IPS-15b (cell line): ENCODE data around the gene ZDHHC11B.
"Not testable (repeated sequence)": the region's sequence is repeated elsewhere in the genome, so short reads cannot be mapped to it uniquely, and the experiment has no call there.

Experiments
- H3K27me3 ChIP-seq: one replicate; pipeline ENCODE4 v1.6.1; 2013; ENCODE audit warnings: low read length; ENCODE audit not compliant: control insufficient read depth, insufficient read depth
- H3K36me3 ChIP-seq: one replicate; pipeline ENCODE4 v1.6.1; 2013; ENCODE audit warnings: low read length; ENCODE audit not compliant: control insufficient read depth, insufficient read depth
- H3K4me1 ChIP-seq: one replicate; pipeline ENCODE4 v1.6.1; 2013; ENCODE audit warnings: mild to moderate bottlenecking, low read length; ENCODE audit not compliant: control insufficient read depth, insufficient read depth
- H3K4me3 ChIP-seq: one replicate; pipeline ENCODE4 v1.5.1; 2013; ENCODE audit warnings: low read depth, low read length
- H3K9ac ChIP-seq: one replicate; pipeline ENCODE4 v1.6.1; 2013; ENCODE audit warnings: low read depth, mild to moderate bottlenecking, low read length
- H3K9me3 ChIP-seq: one replicate; pipeline ENCODE4 v1.6.1; 2013; ENCODE audit warnings: mild to moderate bottlenecking, low read length; ENCODE audit not compliant: control insufficient read depth, insufficient read depth

ZDHHC11B gene

DNA sequence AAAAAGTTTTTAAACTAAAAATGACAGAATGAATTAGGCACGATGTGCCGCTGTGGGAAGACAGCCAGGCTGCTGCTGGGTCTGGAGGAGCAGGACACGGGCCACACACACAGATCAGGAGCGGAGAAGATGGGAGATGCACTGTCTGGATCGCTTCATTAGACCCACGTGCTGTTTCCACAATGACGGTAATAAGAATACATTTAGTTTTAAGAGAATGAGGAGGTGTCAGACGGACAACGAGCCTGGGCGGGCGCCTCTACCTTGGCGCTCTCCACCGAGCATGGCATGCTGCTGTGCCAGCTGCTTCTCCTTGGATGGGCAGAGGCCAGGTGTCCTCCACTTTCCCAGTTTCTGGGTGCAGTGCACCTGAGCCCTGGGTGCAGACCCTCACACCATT lies 11.6 kb downstream of the ZDHHC11B start:
- not testable (repeated sequence) for H3K4me3 ChIP-seq, H3K36me3 ChIP-seq, H3K4me1 ChIP-seq, H3K27me3 ChIP-seq, H3K9ac ChIP-seq, H3K9me3 ChIP-seq

- not testable (repeated sequence) for H3K9ac ChIP-seq, H3K4me1 ChIP-seq, H3K9me3 ChIP-seq, H3K4me3 ChIP-seq, H3K27me3 ChIP-seq, H3K36me3 ChIP-seq
These were observed 12.0 kb downstream of the ZDHHC11B start for GRCh38 chr5:772547-772890.

DNA sequence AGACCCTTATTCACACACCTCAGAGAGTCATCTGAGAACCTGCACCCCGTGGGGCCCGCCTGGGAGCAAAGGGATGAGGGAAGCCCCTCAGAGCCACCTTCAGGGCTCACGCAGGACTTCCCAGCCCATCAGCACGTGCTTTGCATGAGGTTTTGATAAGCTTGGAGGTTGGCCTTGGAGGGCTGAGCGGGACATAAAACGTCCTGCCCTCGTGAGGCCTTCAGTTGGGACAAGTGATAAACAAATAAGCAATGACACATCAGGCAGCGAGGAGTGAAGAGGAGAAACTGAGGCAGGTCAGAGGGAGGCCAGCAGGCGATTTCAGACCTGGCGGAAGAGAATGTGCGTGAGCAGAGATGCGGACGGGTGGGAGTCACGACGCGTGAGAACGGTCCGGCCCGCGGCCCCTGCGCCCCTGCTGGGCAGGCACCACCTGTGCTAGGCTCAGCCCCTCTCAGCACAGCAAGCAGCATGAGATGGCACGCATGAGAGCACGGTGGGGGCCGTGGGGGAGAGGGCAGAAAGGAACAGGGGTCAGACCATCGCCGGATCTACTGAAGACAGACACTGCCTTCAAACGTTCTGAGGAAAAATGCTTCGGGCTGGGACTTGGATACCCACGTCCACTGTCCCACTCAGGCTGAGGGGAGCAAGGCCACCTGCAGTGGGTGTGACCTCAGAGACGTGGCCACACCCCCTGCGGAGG lies 12.5 kb downstream of the ZDHHC11B start:
- not testable (repeated sequence) for H3K9ac ChIP-seq, H3K36me3 ChIP-seq, H3K9me3 ChIP-seq, H3K27me3 ChIP-seq, H3K4me1 ChIP-seq, H3K4me3 ChIP-seq

- H3K4me3 ChIP-seq, H3K9me3 ChIP-seq, H3K9ac ChIP-seq, H3K27me3 ChIP-seq, H3K36me3 ChIP-seq, H3K4me1 ChIP-seq: not testable (repeated sequence)
These were observed 13.3 kb downstream of the ZDHHC11B start for GRCh38 chr5:771087-771781.

GRCh38 chr5:770585-770984 lies 13.9 kb downstream of the ZDHHC11B start:
- H3K27me3 ChIP-seq, H3K9me3 ChIP-seq, H3K9ac ChIP-seq, H3K4me3 ChIP-seq, H3K4me1 ChIP-seq, H3K36me3 ChIP-seq: not testable (repeated sequence)

- H3K27me3 ChIP-seq, H3K36me3 ChIP-seq: not testable (repeated sequence)
These were observed 14.9 kb downstream of the ZDHHC11B start for GRCh38 chr5:769485-770145.

DNA sequence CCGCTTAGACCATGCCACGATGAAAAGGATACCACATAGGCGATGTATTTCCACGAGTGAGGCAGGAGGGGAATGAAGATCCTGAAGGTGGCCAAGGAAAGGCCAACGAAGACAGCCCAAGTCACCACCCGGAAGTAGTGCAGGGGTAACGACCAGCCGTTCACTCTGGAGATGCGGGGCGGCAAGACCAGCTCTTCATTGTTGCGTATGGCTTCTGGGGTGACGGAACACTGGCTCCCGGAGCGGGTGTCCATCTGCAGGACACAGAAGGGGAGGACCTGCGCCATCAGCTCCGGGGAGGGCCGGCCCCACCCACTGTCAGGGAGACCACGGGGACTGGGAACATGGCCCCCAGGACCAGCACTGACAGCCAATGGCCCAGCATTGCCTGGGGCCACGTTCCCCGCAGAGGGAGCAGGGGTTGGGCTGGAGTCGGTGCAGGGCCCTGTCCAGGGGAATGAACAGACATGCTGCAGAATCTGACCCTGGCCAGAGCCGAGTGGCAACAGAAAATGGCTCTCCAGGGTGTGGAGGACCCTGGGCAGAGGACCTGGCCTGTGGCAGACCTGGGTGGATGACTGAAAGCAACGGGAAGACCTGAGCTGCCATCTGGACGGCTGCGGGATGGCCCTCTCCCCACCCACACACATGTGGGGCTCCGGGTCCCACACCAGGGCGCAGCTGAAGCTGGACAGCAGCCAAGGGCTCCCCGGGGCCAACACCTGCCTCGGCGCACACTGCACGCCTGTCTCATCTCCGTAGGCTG lies 17.7 kb downstream of the ZDHHC11B start:
- Histone ChIP-seq H3K9me3 (no peaks in the 10 kb centered on the region), H3K4me1 (no peaks in the 10 kb centered on the region), H3K27me3 (no peaks in the 10 kb centered on the region), H3K9ac (no peak overlapping the region), H3K4me3 (no peak overlapping the region), H3K36me3 (no peaks in the 10 kb centered on the region)

More at GRCh38 chr5:769485-770145, 14.9 kb downstream of the ZDHHC11B start:
- not testable (repeated sequence) for H3K4me1 ChIP-seq, H3K9ac ChIP-seq, H3K4me3 ChIP-seq, H3K9me3 ChIP-seq

DNA sequence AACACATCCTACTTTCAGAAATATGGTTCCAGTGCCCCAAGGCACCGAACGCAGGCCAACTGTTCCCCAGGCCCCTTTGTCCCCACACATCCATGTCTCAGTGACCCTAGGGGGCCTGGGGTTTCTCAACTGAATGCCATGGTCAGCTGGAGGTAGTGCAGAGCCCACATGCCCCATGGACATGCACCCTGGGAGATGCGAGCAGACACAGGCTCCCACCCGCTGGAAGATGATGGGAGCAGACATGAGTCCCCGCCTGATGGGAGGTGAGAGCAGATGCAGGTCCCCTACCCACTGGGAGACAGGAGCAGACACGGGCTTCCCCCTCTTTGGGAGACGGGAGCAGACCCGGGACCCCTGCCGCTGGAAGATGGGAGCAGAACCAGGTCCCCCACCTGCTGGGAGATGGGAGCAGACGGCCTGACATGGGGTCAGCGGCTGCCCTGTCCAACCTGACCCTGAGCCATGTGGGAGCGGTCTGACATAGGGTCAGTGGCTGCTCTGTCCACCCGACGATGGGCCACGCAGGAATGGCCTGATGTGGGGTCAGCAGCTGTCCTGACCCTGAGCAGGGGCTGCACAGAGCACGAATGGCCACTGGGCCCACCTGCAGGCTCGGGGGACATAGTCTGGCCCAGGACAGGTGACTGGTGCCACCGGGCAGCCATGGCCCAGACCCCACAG lies 18.4 kb downstream of the ZDHHC11B start:
- Histone ChIP-seq H3K4me1 (no peaks in the 10 kb centered on the region), H3K4me3 (no peak overlapping the region), H3K36me3 (no peaks in the 10 kb centered on the region), H3K27me3 (no peaks in the 10 kb centered on the region), H3K9ac (no peak overlapping the region), H3K9me3 (no peaks in the 10 kb centered on the region)

- H3K9me3 ChIP-seq, result no peaks in the 10 kb centered on the region
- no peak overlapping the region for H3K4me3 ChIP-seq
- no peaks in the 10 kb centered on the region for H3K4me1 ChIP-seq
- H3K9ac ChIP-seq, result no peak overlapping the region
- no peaks in the 10 kb centered on the region for H3K27me3 ChIP-seq
- no peaks in the 10 kb centered on the region for H3K36me3 ChIP-seq
These were observed 20.3 kb downstream of the ZDHHC11B start for GRCh38 chr5:763998-764781.

DNA sequence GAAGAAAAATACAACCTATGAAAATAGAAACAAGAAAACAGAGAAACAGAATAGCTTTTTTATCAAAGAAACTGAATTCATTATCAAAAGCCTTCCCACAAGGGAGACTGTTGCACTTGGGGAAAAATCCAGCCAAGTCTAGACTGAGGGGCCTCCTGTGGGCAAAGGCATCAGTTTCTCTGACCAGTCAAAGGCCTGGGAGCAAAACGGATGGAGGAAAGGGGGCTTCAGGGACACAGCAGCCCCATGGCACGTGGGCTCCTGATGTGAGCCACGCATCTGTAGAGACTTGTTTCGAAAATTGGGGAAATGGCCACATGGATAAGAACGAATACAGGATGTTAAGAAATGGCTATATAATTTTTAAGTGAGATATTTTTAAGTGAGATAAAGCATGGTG lies 21.1 kb downstream of the ZDHHC11B start:
- Histone ChIP-seq H3K9ac (no peak overlapping the region), H3K4me3 (no peak overlapping the region), H3K4me1 (no peaks in the 10 kb centered on the region), H3K36me3 (no peaks in the 10 kb centered on the region), H3K27me3 (no peaks in the 10 kb centered on the region), H3K9me3 (no peaks in the 10 kb centered on the region)

DNA sequence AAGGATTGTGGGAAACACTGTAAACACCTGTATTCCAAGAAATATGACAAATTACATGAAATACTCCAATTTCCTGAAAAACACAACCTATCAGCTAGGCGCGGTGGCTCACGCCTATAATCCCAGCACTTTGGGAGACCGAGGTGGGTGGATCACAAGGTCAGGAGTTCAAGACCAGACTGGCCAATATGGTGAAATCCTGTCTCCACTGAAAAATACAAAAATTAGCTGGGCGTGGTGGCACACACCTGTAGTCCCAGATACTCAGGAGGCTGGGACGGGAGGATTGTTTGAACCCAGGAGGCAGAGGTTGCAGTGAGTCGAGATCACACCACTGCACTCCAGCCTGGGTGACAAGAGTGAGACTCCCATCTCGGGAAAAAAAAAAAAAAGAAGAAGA lies 21.5 kb downstream of the ZDHHC11B start:
- H3K4me1 ChIP-seq, H3K36me3 ChIP-seq, H3K9ac ChIP-seq, H3K9me3 ChIP-seq, H3K27me3 ChIP-seq, H3K4me3 ChIP-seq: not testable (repeated sequence)
